Erythroblast (primary cell): Measurements from ENCODE around the gene SEMA4G.

ENCODE experiments used
- GATA1 ChIP-seq: IDR thresholded peaks from 2 replicates; pipeline ENCODE4 v1.6.1; 2011; ENCODE audit warnings: low read depth, mild to moderate bottlenecking, control low read depth, low read length, moderate library complexity
- POLR2A ChIP-seq: IDR thresholded peaks from 2 replicates; pipeline ENCODE4 v1.6.1; 2011; ENCODE audit warnings: mild to moderate bottlenecking, low read length

DNA sequence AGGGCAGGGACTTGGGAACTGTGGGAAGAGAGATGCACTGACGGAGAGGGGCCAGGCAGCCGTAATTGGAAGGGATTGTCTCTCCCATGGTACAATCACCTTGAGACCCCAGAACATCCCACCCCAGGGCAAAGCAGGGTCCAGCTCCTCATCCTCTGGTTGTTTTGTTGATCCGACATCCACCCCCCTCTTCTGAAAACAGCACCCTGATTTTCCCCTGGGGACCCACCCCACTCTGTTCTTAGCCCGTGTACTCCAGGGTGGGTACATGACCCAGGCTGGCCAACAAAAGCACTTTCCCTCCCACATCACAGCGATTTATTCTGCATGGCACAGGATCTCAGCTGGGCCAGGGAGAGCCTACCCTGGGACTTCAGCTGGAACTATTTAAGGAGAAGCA lies 47.5 kb downstream of the SEMA4G start:
- TF ChIP-seq POLR2A (no peak), GATA1 (no peak)
